HEK293 (cell line): Measurements from ENCODE around the gene PPT2.

ENCODE experiments used
- CTCF ChIA-PET: fragments of 350-600 bp; formaldehyde crosslinking; extraction: SDS; loops from one replicate; lab custom pipeline; 2021; ENCODE audit warnings: antibody characterized with exemption; lab: Yijun Ruan, JAX
- POLR2A ChIA-PET: fragments of 300-600 bp; formaldehyde crosslinking; extraction: SDS; loops from one replicate; lab custom pipeline; 2020; ENCODE audit warnings: antibody characterized with exemption, inconsistent platforms; lab: Yijun Ruan, JAX
- H3K27ac ChIP-seq: fragments of 200-500 bp; sonication (Bioruptor generic); 2 replicates; pipeline ENCODE4 v1.5.1; 2014; ENCODE audit warnings: low read depth, low read length, control low read depth, inconsistent platforms; ENCODE audit errors: extremely low read depth
- H3K36me3 ChIP-seq, 2 experiments: fragments of 200-500 bp in 1 of 2; sonication (Bioruptor generic) in 1 of 2; 1 replicate in 1 of 2; 2 replicates in 1 of 2; pipeline ENCODE4 v1.5.1; 2014 to 2017; ENCODE audit warnings: inconsistent platforms in 2 of 2, low read length in 2 of 2; ENCODE audit not compliant: control insufficient read depth in 2 of 2, insufficient read depth in 1 of 2
- H3K4me1 ChIP-seq: fragments of 200-500 bp; sonication (Bioruptor generic); 2 replicates; pipeline ENCODE4 v1.5.1; 2014; ENCODE audit warnings: mild to moderate bottlenecking, low read length, inconsistent platforms; ENCODE audit not compliant: control insufficient read depth, insufficient read depth
- H3K4me3 ChIP-seq: 2 replicates; pipeline ENCODE4 v1.5.1; 2011; ENCODE audit warnings: low read depth, mild to moderate bottlenecking, control low read depth, low read length, moderate library complexity
- H3K9me3 ChIP-seq: fragments of 200-500 bp; sonication (Bioruptor generic); 2 replicates; pipeline ENCODE4 v1.5.1; 2014; ENCODE audit warnings: low read depth, low read length, inconsistent platforms; ENCODE audit not compliant: control insufficient read depth, insufficient read depth
- KLF1 ChIP-seq: fragments of 450-650 bp; formaldehyde crosslinking; IDR thresholded peaks from 2 replicates; pipeline ENCODE4 v1.5.1; 2016; ENCODE audit warnings: missing biosample characterization, missing genetic modification characterization
- KLF10 ChIP-seq: fragments of 450-650 bp; IDR thresholded peaks from 2 replicates; pipeline ENCODE4 v1.5.1; 2018; ENCODE audit warnings: missing biosample characterization, mild to moderate bottlenecking, missing genetic modification characterization
- KLF16 ChIP-seq: fragments of 450-650 bp; formaldehyde crosslinking; IDR thresholded peaks from 2 replicates; pipeline ENCODE4 v1.5.1; 2017; ENCODE audit warnings: missing biosample characterization, missing genetic modification characterization
- KLF7 ChIP-seq: fragments of 450-650 bp; formaldehyde crosslinking; IDR thresholded peaks from 2 replicates; pipeline ENCODE4 v1.5.1; 2016; ENCODE audit warnings: missing biosample characterization, missing genetic modification characterization, borderline replicate concordance
- OSR2 ChIP-seq: fragments of 450-650 bp; formaldehyde crosslinking; IDR thresholded peaks from 2 replicates; pipeline ENCODE4 v1.5.1; 2016; ENCODE audit warnings: missing biosample characterization, missing genetic modification characterization
- WT1 ChIP-seq: fragments of 450-650 bp; formaldehyde crosslinking; IDR thresholded peaks from 2 replicates; pipeline ENCODE4 v1.5.1; 2016; ENCODE audit warnings: missing biosample characterization, missing genetic modification characterization
- YY2 ChIP-seq: fragments of 450-650 bp; formaldehyde crosslinking; IDR thresholded peaks from 2 replicates; pipeline ENCODE4 v1.5.1; 2016; ENCODE audit warnings: missing biosample characterization, missing genetic modification characterization
- ZBTB17 ChIP-seq: fragments of 450-650 bp; formaldehyde crosslinking; IDR thresholded peaks from 2 replicates; pipeline ENCODE4 v1.5.1; 2016; ENCODE audit warnings: missing biosample characterization, missing genetic modification characterization
- ZFHX2 ChIP-seq: fragments of 450-650 bp; formaldehyde crosslinking; conservative IDR thresholded peaks from 2 replicates; pipeline ENCODE4 v1.5.1; 2016; ENCODE audit warnings: missing biosample characterization, missing genetic modification characterization
- ZFP3 ChIP-seq: fragments of 450-650 bp; formaldehyde crosslinking; IDR thresholded peaks from 2 replicates; pipeline ENCODE4 v1.5.1; 2016; ENCODE audit warnings: low read depth, missing biosample characterization, missing genetic modification characterization
- ZFP37 ChIP-seq: fragments of 450-650 bp; formaldehyde crosslinking; IDR thresholded peaks from 2 replicates; pipeline ENCODE4 v1.5.1; 2016; ENCODE audit warnings: missing biosample characterization, missing genetic modification characterization
- ZNF133 ChIP-seq: fragments of 450-650 bp; formaldehyde crosslinking; IDR thresholded peaks from 2 replicates; pipeline ENCODE4 v1.5.1; 2016; ENCODE audit warnings: missing biosample characterization, missing genetic modification characterization
- ZNF146 ChIP-seq: fragments of 450-650 bp; formaldehyde crosslinking; IDR thresholded peaks from 2 replicates; pipeline ENCODE4 v1.5.1; 2016; ENCODE audit warnings: missing biosample characterization, missing genetic modification characterization
- ZNF2 ChIP-seq: fragments of 450-650 bp; formaldehyde crosslinking; IDR thresholded peaks from 2 replicates; pipeline ENCODE4 v1.5.1; 2016; ENCODE audit warnings: missing biosample characterization, missing genetic modification characterization
- ZNF248 ChIP-seq: fragments of 450-650 bp; formaldehyde crosslinking; IDR thresholded peaks from 2 replicates; pipeline ENCODE4 v1.5.1; 2017; ENCODE audit warnings: missing biosample characterization, missing genetic modification characterization
- ZNF292 ChIP-seq: fragments of 450-650 bp; formaldehyde crosslinking; IDR thresholded peaks from 2 replicates; pipeline ENCODE4 v1.5.1; 2016; ENCODE audit warnings: low read depth, missing biosample characterization, missing genetic modification characterization, borderline replicate concordance
- ZNF366 ChIP-seq: fragments of 450-650 bp; formaldehyde crosslinking; conservative IDR thresholded peaks from 2 replicates; pipeline ENCODE4 v1.5.1; 2016; ENCODE audit warnings: missing biosample characterization, missing genetic modification characterization
- ZNF394 ChIP-seq: fragments of 450-650 bp; formaldehyde crosslinking; IDR thresholded peaks from 2 replicates; pipeline ENCODE4 v1.5.1; 2016; ENCODE audit warnings: missing biosample characterization, missing genetic modification characterization, mild to moderate bottlenecking, moderate library complexity, borderline replicate concordance
- ZNF423 ChIP-seq: fragments of 450-650 bp; formaldehyde crosslinking; IDR thresholded peaks from 2 replicates; pipeline ENCODE4 v1.5.1; 2016; ENCODE audit warnings: missing biosample characterization, missing genetic modification characterization
- ZNF510 ChIP-seq: fragments of 450-650 bp; formaldehyde crosslinking; IDR thresholded peaks from 2 replicates; pipeline ENCODE4 v1.5.1; 2018; ENCODE audit warnings: mild to moderate bottlenecking, missing genetic modification characterization, missing biosample characterization; ENCODE audit not compliant: insufficient replicate concordance
- ZNF529 ChIP-seq: fragments of 450-650 bp; formaldehyde crosslinking; IDR thresholded peaks from 2 replicates; pipeline ENCODE4 v1.5.1; 2017; ENCODE audit warnings: missing genetic modification characterization, missing biosample characterization; ENCODE audit not compliant: insufficient replicate concordance
- ZNF549 ChIP-seq: fragments of 450-650 bp; IDR thresholded peaks from 2 replicates; pipeline ENCODE4 v1.5.1; 2018; ENCODE audit warnings: missing biosample characterization, missing genetic modification characterization, mild to moderate bottlenecking, inconsistent platforms, moderate library complexity
- ZNF555 ChIP-seq: fragments of 450-650 bp; formaldehyde crosslinking; conservative IDR thresholded peaks from 2 replicates; pipeline ENCODE4 v1.5.1; 2017; ENCODE audit warnings: missing biosample characterization, mild to moderate bottlenecking, missing genetic modification characterization, inconsistent platforms
- ZNF580 ChIP-seq: fragments of 450-650 bp; formaldehyde crosslinking; IDR thresholded peaks from 2 replicates; pipeline ENCODE4 v1.5.1; 2016; ENCODE audit warnings: missing biosample characterization, missing genetic modification characterization
- ZSCAN16 ChIP-seq: fragments of 450-650 bp; formaldehyde crosslinking; IDR thresholded peaks from 2 replicates; pipeline ENCODE4 v1.5.1; 2016; ENCODE audit warnings: missing biosample characterization, missing genetic modification characterization
- ZXDB ChIP-seq: fragments of 450-650 bp; formaldehyde crosslinking; IDR thresholded peaks from 2 replicates; pipeline ENCODE4 v1.5.1; 2016; ENCODE audit warnings: missing biosample characterization, missing genetic modification characterization
- TF ChIP-seq, protein P1 (sequence below): fragments of 450-650 bp; formaldehyde crosslinking; IDR thresholded peaks from 2 replicates; pipeline ENCODE4 v1.5.1; 2017; ENCODE audit warnings: missing biosample characterization, missing genetic modification characterization
- TF ChIP-seq, protein P2 (sequence below): fragments of 450-650 bp; formaldehyde crosslinking; IDR thresholded peaks from 2 replicates; pipeline ENCODE4 v1.5.1; 2017; ENCODE audit warnings: missing biosample characterization, missing genetic modification characterization

Gene PPT2

GRCh38 chr6:32189742-32190053, 35.8 kb downstream of the PPT2 start:
- peak overlapping the region; percentile 77 for H3K27ac ChIP-seq
- ChIA-PET CTCF (interaction anchor here (0.6 to 1.8 kb wide), 4 partner anchors 13 to 72 kb away, joined by 3 to 6 read pairs (median 4); no protein-coding TSS in a partner anchor), POLR2A (interaction anchor here (1.0 to 2.2 kb wide), 10 partner anchors 11 to 782 kb away, joined by 3 to 18 read pairs (median 6); partner anchors contain the start of genes AGPAT1, ATF6B and FKBPL)
- no peaks in the 10 kb centered on the region for H3K9me3 ChIP-seq
- peaks cover 8% of the 10 kb centered on the region for H3K4me1 ChIP-seq
- TF ChIP-seq ZNF366 (no peak), ZNF292 (tag by site-specific recombination) (no peak), KLF16 (tag by site-specific recombination) (no peak), ZNF549 (tag by site-specific recombination) (no peak), ZFHX2 (tag by site-specific recombination) (no peak), ZFP3 (tag by site-specific recombination) (no peak), ZBTB17 (tag by site-specific recombination) (no peak), OSR2 (tag by site-specific recombination) (no peak), ZNF133 (no peak), ZNF510 (tag by site-specific recombination) (no peak), KLF10 (tag by site-specific recombination) (no peak), ZNF146 (tag by site-specific recombination) (no peak)
- TF ChIP-seq, protein P1, sequence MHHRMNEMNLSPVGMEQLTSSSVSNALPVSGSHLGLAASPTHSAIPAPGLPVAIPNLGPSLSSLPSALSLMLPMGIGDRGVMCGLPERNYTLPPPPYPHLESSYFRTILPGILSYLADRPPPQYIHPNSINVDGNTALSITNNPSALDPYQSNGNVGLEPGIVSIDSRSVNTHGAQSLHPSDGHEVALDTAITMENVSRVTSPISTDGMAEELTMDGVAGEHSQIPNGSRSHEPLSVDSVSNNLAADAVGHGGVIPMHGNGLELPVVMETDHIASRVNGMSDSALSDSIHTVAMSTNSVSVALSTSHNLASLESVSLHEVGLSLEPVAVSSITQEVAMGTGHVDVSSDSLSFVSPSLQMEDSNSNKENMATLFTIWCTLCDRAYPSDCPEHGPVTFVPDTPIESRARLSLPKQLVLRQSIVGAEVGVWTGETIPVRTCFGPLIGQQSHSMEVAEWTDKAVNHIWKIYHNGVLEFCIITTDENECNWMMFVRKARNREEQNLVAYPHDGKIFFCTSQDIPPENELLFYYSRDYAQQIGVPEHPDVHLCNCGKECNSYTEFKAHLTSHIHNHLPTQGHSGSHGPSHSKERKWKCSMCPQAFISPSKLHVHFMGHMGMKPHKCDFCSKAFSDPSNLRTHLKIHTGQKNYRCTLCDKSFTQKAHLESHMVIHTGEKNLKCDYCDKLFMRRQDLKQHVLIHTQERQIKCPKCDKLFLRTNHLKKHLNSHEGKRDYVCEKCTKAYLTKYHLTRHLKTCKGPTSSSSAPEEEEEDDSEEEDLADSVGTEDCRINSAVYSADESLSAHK: no peak
- TF ChIP-seq, protein P2, sequence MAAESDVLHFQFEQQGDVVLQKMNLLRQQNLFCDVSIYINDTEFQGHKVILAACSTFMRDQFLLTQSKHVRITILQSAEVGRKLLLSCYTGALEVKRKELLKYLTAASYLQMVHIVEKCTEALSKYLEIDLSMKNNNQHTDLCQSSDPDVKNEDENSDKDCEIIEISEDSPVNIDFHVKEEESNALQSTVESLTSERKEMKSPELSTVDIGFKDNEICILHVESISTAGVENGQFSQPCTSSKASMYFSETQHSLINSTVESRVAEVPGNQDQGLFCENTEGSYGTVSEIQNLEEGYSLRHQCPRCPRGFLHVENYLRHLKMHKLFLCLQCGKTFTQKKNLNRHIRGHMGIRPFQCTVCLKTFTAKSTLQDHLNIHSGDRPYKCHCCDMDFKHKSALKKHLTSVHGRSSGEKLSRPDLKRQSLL: no peak
- H3K36me3 ChIP-seq: peaks cover 0 to 27% of the 10 kb centered on the region in 2 experiments; a peak in 1 of 3 replicates
- peak overlapping the region; percentile 62 for H3K4me3 ChIP-seq

DNA sequence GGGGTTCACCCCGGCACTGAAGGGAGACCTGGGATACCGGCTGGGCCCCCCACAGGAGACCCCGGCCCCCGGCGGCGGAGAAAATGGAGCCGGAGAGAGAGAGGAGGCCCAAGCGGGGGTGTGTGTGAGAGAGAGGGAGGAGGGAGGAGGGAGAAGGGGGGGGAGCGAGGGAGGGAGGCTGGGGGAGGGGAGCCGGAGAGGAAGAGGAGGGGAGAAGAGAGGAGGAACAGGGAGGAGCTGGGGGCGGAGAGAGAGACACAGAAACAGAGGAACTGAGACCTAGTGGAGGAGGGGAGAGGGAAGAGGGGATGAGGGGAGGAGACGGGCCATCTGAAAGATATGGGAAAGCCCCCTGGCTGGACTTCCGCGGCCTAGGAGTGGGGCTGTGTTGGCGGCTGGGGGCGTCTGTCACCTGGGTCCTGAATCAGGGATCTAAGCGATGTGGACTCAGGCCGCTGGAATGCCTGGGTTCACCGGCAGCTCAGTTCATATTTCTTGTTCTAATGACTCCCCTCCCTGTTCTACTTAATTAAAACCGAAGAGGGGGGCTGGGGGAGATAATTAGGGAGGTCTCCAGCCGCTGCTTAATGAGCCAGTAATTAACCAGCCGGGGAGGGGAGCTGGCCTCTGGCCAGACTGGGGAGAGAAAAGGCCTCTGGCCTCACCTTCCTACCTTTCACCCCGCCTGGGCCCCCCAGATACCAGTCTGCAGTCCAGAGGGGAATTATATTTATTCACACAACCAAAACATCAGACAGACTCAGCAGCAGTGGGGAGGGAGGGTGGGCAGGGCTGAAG, 36.3 kb downstream of the PPT2 start, which contains the start of gene PBX2:
PBX2 (minus strand) TSS at position 149 of the 798 bp plus-strand sequence. CDS start 287 bp downstream, outside the sequence.
- H3K9me3 ChIP-seq: no peaks in the 10 kb centered on the region
- H3K4me1 ChIP-seq: peaks cover 10% of the 10 kb centered on the region
- ChIA-PET POLR2A (interaction anchor here (0.6 to 2.2 kb wide), 15 partner anchors 11 to 1082 kb away, joined by 3 to 18 read pairs (median 6); partner anchors contain the start of genes AGPAT1, ATF6B, FKBPL and GPANK1), CTCF (interaction anchor here (0.6 to 1.8 kb wide), 3 partner anchors 8 to 71 kb away, joined by 3 to 6 read pairs (median 3); no protein-coding TSS in a partner anchor)
- peak within 1 kb of the TSS; percentile 77 for H3K27ac ChIP-seq
- peaks cover 0 to 27% of the 10 kb centered on the region in 2 experiments; a peak in 1 of 3 replicates for H3K36me3 ChIP-seq
- H3K4me3 ChIP-seq: peak within 1 kb of the TSS; percentile 62
- TF ChIP-seq KLF1 (peak; percentile 64), YY2 (tag by site-specific recombination) (no peak), KLF16 (tag by site-specific recombination) (peak; percentile 90), ZSCAN16 (tag by site-specific recombination) (no peak), ZNF555 (tag by site-specific recombination) (no peak), WT1 (tag by site-specific recombination) (peak; percentile 95), ZNF423 (peak; percentile 45), ZNF2 (tag by site-specific recombination) (peak; percentile 61; the same call in 1 of the 2 replicates), ZNF580 (tag by site-specific recombination) (0 out of 2 replicates have a peak, but pooled peaks have one; percentile 42), ZNF394 (peak; percentile 97), KLF7 (0 out of 2 replicates have a peak, but pooled peaks have one; percentile 51), ZNF248 (tag by site-specific recombination) (no peak), ZXDB (tag by site-specific recombination) (peak; percentile 77), ZFP37 (tag by site-specific recombination) (no peak), ZNF529 (no peak), ZNF510 (tag by site-specific recombination) (no peak)
- TF ChIP-seq, protein P1: peak; percentile 26; the same call in 1 of the 2 replicates
